ENCODE data around the gene IL2RA. TPM values are rescaled to one million over a fixed set of nuclear protein-coding genes. Genes with fewer than 3 reads are reported as not detected.
"Not testable (repeated sequence)": the region's sequence is repeated elsewhere in the genome, so short reads cannot be mapped to it uniquely, and the experiment has no call there.

Gene IL2RA
- total RNA-seq, 1 donor from 2014 or later, result 1,254 TPM

- H3K27ac Mint-ChIP-seq, result no peak overlapping the region
- H3K27me3 Mint-ChIP-seq (ENCODE audit: insufficient read depth), result no peaks in the 10 kb centered on the region
- H3K9me3 Mint-ChIP-seq, result no peaks in the 10 kb centered on the region
- intact Hi-C loops (cut with micrococcal nuclease), result no loop called here
- no peak for DNase-seq (ENCODE audit: low spot score)
- no peak overlapping the region for H3K4me3 Mint-ChIP-seq
- H3K36me3 Mint-ChIP-seq (ENCODE audit: low read depth), result peaks cover 36% of the 10 kb centered on the region
- H3K4me1 Mint-ChIP-seq (ENCODE audit: low read depth), result no peaks in the 10 kb centered on the region
Observed at GRCh38 chr10:5961405-5962100, 100.6 kb downstream of the IL2RA start.

GRCh38 chr10:5960973-5961275, 101.2 kb downstream of the IL2RA start:
- DNase-seq (ENCODE audit: low spot score); H3K27me3 Mint-ChIP-seq (ENCODE audit: insufficient read depth); H3K4me1 Mint-ChIP-seq (ENCODE audit: low read depth); H3K27ac Mint-ChIP-seq; H3K4me3 Mint-ChIP-seq; H3K9me3 Mint-ChIP-seq; intact Hi-C loops (cut with micrococcal nuclease): not testable (repeated sequence)
- peaks cover 38% of the 10 kb centered on the region for H3K36me3 Mint-ChIP-seq (ENCODE audit: low read depth)

Other genes starting within 250 kb of the IL2RA start
- 288 and 290 TPM in 2 replicates for gene GDI2, start 248.9 kb downstream of the IL2RA start, total RNA-seq
- 11.3 and 12.4 TPM in 2 replicates for gene ANKRD16, start 172.5 kb downstream of the IL2RA start, total RNA-seq
- 66.9 and 70.6 TPM in 2 replicates for gene FBH1, start 172.1 kb downstream of the IL2RA start, total RNA-seq
- gene IL15RA, start 84.8 kb downstream of the IL2RA start, total RNA-seq, result 23.4 and 24.4 TPM in 2 replicates
- gene RBM17, start 26.7 kb upstream of the IL2RA start, total RNA-seq, result 265 and 283 TPM in 2 replicates
- gene PFKFB3, start 140.6 kb upstream of the IL2RA start, total RNA-seq, result 90.3 and 93.8 TPM in 2 replicates